Keratinocyte (primary cell): Measurements from ENCODE around the gene ILK. TPM values are rescaled to one million over a fixed set of nuclear protein-coding genes. Genes with fewer than 3 reads are reported as not detected.

ENCODE experiments used
- DNase-seq: peaks from one replicate; pipeline ENCODE4 v3.0.0-alpha.2; 2011; ENCODE audit warnings: low read depth, missing footprints, low spot score
- FAIRE-seq: peaks from 2 replicates; lab custom pipeline; 2011; peaks lifted over from hg19 to GRCh38; lab: Jason Lieb, UNC
- H2AFZ ChIP-seq: 2 replicates; pipeline ENCODE4 v1.6.0; 2012; ENCODE audit warnings: low read length, control low read depth, inconsistent platforms; ENCODE audit not compliant: control insufficient read depth
- H3K27ac ChIP-seq: 2 replicates; pipeline ENCODE4 v1.5.1; 2011; ENCODE audit warnings: low read length; ENCODE audit not compliant: control insufficient read depth, insufficient read depth
- H3K27me3 ChIP-seq: 3 replicates; pipeline ENCODE4 v1.6.0; 2011; ENCODE audit warnings: low read length; ENCODE audit not compliant: control insufficient read depth, insufficient read depth; ENCODE audit errors: extremely low read depth
- H3K36me3 ChIP-seq, 2 experiments: 2 replicates in 1 of 2; 3 replicates in 1 of 2; pipeline ENCODE4 v1.5.1; 2011; ENCODE audit warnings: low read length in 2 of 2, mild to moderate bottlenecking in 1 of 2; ENCODE audit not compliant: control insufficient read depth in 2 of 2, insufficient read depth in 2 of 2; ENCODE audit errors: extremely low read depth in 1 of 2
- H3K4me1 ChIP-seq: 3 replicates; pipeline ENCODE4 v1.5.1; 2011; ENCODE audit warnings: low read length; ENCODE audit not compliant: control insufficient read depth, insufficient read depth; ENCODE audit errors: extremely low read depth
- H3K4me2 ChIP-seq: 3 replicates; pipeline ENCODE4 v1.6.0; 2011; ENCODE audit warnings: low read depth, low read length; ENCODE audit not compliant: control insufficient read depth, insufficient read depth; ENCODE audit errors: extremely low read depth
- H3K4me3 ChIP-seq, 3 experiments: fragments of 200-600 bp in 1 of 3; sonication (generic) in 1 of 3; 2 replicates in 2 of 3; 3 replicates in 1 of 3; pipeline ENCODE4 v1.5.1; 2011 to 2016; ENCODE audit warnings: low read length in 3 of 3, mild to moderate bottlenecking in 3 of 3, control low read depth in 2 of 3, inconsistent platforms in 1 of 3, low read depth in 1 of 3, mixed read lengths in 1 of 3, mixed run types in 1 of 3, moderate library complexity in 1 of 3; ENCODE audit not compliant: control insufficient read depth in 2 of 3, insufficient read depth in 2 of 3; ENCODE audit errors: extremely low read depth in 1 of 3
- H3K79me2 ChIP-seq: 2 replicates; pipeline ENCODE4 v1.6.0; 2012; ENCODE audit warnings: low read length; ENCODE audit not compliant: control insufficient read depth, insufficient read depth
- H3K9ac ChIP-seq: 3 replicates; pipeline ENCODE4 v1.6.0; 2011; ENCODE audit warnings: low read length; ENCODE audit not compliant: control insufficient read depth, insufficient read depth; ENCODE audit errors: extremely low read depth
- H3K9me1 ChIP-seq: 3 replicates; pipeline ENCODE4 v1.6.0; 2011; ENCODE audit warnings: low read length; ENCODE audit not compliant: control insufficient read depth, insufficient read depth; ENCODE audit errors: extremely low read depth
- H3K9me3 ChIP-seq: 2 replicates; pipeline ENCODE4 v1.5.1; 2012; ENCODE audit warnings: low read depth, low read length; ENCODE audit not compliant: control insufficient read depth
- H4K20me1 ChIP-seq: 3 replicates; pipeline ENCODE4 v1.6.0; 2011; ENCODE audit warnings: low read length; ENCODE audit not compliant: control insufficient read depth, insufficient read depth; ENCODE audit errors: extremely low read depth
- EZH2 ChIP-seq: IDR thresholded peaks from one replicate; pipeline ENCODE4 v1.6.1; 2012; ENCODE audit warnings: inconsistent platforms, mild to moderate bottlenecking, low read length, moderate library complexity
- dilution Hi-C: fragments of 300-500 bp; cut with MboI; formaldehyde crosslinking; loops from one replicate; pipeline ENCODE4 v1.7.0; 2020; ENCODE audit warnings: low sequenced_read_pairs; ENCODE audit not compliant: extremely low pct_ligation_motif_present
- polyA plus RNA-seq, 5 experiments: library from polyadenylated mRNA; depleted of rRNA in 3 of 5; stranded (reverse) in 3 of 5; stranded (forward) in 1 of 5; unstranded in 1 of 5; fragments of >200 nt; gene quantifications; 1 replicate in 1 of 5; 2 replicates in 3 of 5; 3 replicates in 1 of 5; pipeline versions ENCODE4 v1.2.1 to v1.2.3, GENCODE V29; 2011 to 2012; ENCODE audit warnings: missing spikeins in 2 of 5, low read depth in 1 of 5, low replicate concordance in 1 of 5
- TF ChIP-seq, protein P1 (sequence below), 3 experiments: IDR thresholded peaks in 1 of 3; conservative IDR thresholded peaks in 1 of 3; optimal IDR thresholded peaks in 1 of 3; 2 replicates in 2 of 3; 3 replicates in 1 of 3; pipeline versions ENCODE3 to v1.5.1; 2011; ENCODE audit warnings: low read length in 3 of 3, mild to moderate bottlenecking in 3 of 3, moderate library complexity in 2 of 3, control low read depth in 1 of 3, inconsistent platforms in 1 of 3; ENCODE audit not compliant: insufficient read depth in 2 of 3; ENCODE audit errors: extremely low read depth in 1 of 3

Gene ILK
- polyA plus RNA-seq, 1 donor (not counting 4 experiments of a cell fraction or from before 2014, with no cell fraction given), result 117 TPM

DNA sequence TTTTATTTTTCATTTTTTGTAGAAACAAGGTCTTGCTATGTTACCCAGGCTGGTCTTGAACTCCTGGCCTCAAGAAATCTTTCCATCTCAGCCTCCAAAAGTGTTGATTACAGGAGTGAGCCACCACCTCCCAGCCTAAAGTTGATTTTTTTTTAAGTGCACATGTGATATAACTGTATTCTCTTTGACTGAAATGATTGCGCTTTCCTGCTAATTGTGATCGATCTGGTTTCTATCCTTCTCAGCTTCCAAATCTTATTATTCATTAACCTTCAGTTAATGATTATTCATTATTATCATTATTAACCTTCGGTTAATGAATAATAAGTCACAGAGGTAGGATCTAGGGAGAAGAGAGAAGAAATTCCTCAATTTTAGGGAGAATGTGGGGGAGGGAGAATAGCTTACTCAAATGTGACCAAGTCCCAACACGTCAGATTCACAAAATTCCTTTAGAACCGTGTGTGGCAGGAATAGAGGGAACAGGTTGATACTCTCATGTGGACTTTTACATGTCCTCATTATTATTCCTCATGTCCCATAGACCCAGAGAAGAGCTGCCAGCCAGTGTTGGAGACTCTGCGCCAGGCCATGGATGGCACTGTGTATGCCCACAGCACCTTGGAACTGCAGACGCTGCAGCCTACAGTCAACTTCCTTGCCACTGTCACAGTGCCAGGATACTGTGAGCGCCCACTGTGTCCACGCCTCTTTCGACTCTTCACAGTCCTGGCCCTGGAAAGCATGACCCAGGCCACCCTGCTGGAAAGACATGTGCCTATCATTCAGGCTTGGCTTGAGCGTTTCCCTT lies 47.2 kb upstream of the ILK start:
- Histone ChIP-seq H3K4me3 (no peak overlapping the region), H3K27me3 (no peaks in the 10 kb centered on the region), H3K4me1 (peaks cover 3% of the 10 kb centered on the region), H3K9ac (no peak overlapping the region), H3K27ac (no peak overlapping the region), H3K36me3 (no peaks in the 10 kb centered on the region), H3K79me2 (no peaks in the 10 kb centered on the region), H3K9me1 (no peaks in the 10 kb centered on the region), H2AFZ (no peak overlapping the region), H3K4me2 (no peak overlapping the region), H4K20me1 (no peaks in the 10 kb centered on the region), H3K9me3 (no peaks in the 10 kb centered on the region)
- dilution Hi-C loops, result no loop called here
- DNase-seq, result no peak
- no peak for FAIRE-seq
- no peak for TF ChIP-seq EZH2
- TF ChIP-seq, protein P1, sequence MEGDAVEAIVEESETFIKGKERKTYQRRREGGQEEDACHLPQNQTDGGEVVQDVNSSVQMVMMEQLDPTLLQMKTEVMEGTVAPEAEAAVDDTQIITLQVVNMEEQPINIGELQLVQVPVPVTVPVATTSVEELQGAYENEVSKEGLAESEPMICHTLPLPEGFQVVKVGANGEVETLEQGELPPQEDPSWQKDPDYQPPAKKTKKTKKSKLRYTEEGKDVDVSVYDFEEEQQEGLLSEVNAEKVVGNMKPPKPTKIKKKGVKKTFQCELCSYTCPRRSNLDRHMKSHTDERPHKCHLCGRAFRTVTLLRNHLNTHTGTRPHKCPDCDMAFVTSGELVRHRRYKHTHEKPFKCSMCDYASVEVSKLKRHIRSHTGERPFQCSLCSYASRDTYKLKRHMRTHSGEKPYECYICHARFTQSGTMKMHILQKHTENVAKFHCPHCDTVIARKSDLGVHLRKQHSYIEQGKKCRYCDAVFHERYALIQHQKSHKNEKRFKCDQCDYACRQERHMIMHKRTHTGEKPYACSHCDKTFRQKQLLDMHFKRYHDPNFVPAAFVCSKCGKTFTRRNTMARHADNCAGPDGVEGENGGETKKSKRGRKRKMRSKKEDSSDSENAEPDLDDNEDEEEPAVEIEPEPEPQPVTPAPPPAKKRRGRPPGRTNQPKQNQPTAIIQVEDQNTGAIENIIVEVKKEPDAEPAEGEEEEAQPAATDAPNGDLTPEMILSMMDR (optimal IDR thresholded peaks at IDR 0.05 in 1 of 3, IDR thresholded peaks at IDR 0.05 in 1 of 3, conservative IDR thresholded peaks at IDR 0.05 in 1 of 3; ENCODE audit: extremely low read depth in 1 of 3, insufficient read depth in 2 of 3, low read length in 3 of 3), result no peak

DNA sequence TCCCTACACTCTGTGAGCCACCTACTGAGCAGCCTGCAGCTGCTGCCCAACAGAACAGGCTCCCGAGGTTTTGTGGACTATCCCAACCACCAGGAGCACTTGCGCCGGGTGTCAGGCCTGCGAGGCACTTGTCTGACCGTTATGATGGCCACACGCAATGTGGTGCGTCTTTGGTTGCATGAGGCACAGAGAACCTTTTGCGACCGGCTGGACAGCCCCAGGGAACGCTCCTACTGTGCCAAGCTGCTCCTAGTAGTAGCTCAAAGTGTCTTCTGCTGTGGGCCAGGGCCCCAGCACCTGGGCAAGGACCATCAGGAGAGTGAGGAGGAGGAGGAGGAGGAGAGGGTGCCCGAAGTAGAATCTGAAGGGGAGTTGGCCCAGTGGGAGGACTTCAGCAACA lies 46.5 kb upstream of the ILK start:
- Histone ChIP-seq H2AFZ (no peak overlapping the region), H4K20me1 (no peaks in the 10 kb centered on the region), H3K4me2 (no peak overlapping the region), H3K27ac (no peak overlapping the region), H3K9me3 (no peaks in the 10 kb centered on the region), H3K4me1 (peaks cover 3% of the 10 kb centered on the region), H3K79me2 (no peaks in the 10 kb centered on the region), H3K36me3 (no peaks in the 10 kb centered on the region), H3K9ac (no peak overlapping the region), H3K27me3 (no peaks in the 10 kb centered on the region), H3K4me3 (no peak overlapping the region), H3K9me1 (no peaks in the 10 kb centered on the region)
- FAIRE-seq (no peak), DNase-seq (no peak)
- no peak for TF ChIP-seq EZH2
- TF ChIP-seq, protein P1 (optimal IDR thresholded peaks at IDR 0.05 in 1 of 3, IDR thresholded peaks at IDR 0.05 in 1 of 3, conservative IDR thresholded peaks at IDR 0.05 in 1 of 3; ENCODE audit: extremely low read depth in 1 of 3, insufficient read depth in 2 of 3, low read length in 3 of 3), result no peak
- dilution Hi-C loops, result no loop called here
